SK-N-SH treated with all-trans-retinoic acid at 6 μM for 48 hours (cell line): ENCODE measurements around the gene LRMDA.

Experiments used
- CREB5 ChIP-seq: fragments of 250-450 bp; sonication (Bioruptor Pico); IDR thresholded peaks from 2 replicates; pipeline ENCODE4 v1.5.1; 2020; ENCODE audit warnings: low read depth, mild to moderate bottlenecking, moderate library complexity
- PATZ1 ChIP-seq: fragments of 250-450 bp; sonication (Bioruptor Pico); IDR thresholded peaks from 2 replicates; pipeline ENCODE4 v1.8.0; 2020; ENCODE audit warnings: mild to moderate bottlenecking, moderate library complexity, borderline replicate concordance
- PPARA ChIP-seq: fragments of 250-450 bp; sonication (Bioruptor Pico); IDR thresholded peaks from 2 replicates; pipeline ENCODE4 v1.5.0; 2020; ENCODE audit warnings: mild to moderate bottlenecking, borderline replicate concordance
- RARB ChIP-seq: fragments of 250-450 bp; sonication (Bioruptor Pico); IDR thresholded peaks from 2 replicates; pipeline ENCODE4 v1.8.0; 2021; ENCODE audit warnings: mild to moderate bottlenecking, moderate library complexity
- TOX ChIP-seq: fragments of 250-450 bp; sonication (Bioruptor Pico); IDR thresholded peaks from 2 replicates; pipeline ENCODE4 v1.8.0; 2021; ENCODE audit warnings: mild to moderate bottlenecking, moderate library complexity, borderline replicate concordance
- TSHZ2 ChIP-seq: fragments of 250-450 bp; sonication (Bioruptor Pico); IDR thresholded peaks from 2 replicates; pipeline ENCODE4 v1.5.0; 2020; ENCODE audit warnings: mild to moderate bottlenecking, moderate library complexity
- ZC3H10 ChIP-seq: fragments of 250-450 bp; sonication (Bioruptor Pico); IDR thresholded peaks from 2 replicates; pipeline ENCODE4 v1.5.1; 2021; ENCODE audit warnings: mild to moderate bottlenecking, moderate library complexity
- ZNF70 ChIP-seq: fragments of 450-650 bp; formaldehyde crosslinking; IDR thresholded peaks from 2 replicates; pipeline ENCODE4 v1.5.0; 2020; ENCODE audit warnings: mild to moderate bottlenecking, moderate library complexity
- TF ChIP-seq, protein P1 (sequence below): fragments of 250-450 bp; sonication (Bioruptor Pico); IDR thresholded peaks from 2 replicates; pipeline ENCODE4 v1.5.1; 2021; ENCODE audit warnings: mild to moderate bottlenecking, moderate library complexity

DNA sequence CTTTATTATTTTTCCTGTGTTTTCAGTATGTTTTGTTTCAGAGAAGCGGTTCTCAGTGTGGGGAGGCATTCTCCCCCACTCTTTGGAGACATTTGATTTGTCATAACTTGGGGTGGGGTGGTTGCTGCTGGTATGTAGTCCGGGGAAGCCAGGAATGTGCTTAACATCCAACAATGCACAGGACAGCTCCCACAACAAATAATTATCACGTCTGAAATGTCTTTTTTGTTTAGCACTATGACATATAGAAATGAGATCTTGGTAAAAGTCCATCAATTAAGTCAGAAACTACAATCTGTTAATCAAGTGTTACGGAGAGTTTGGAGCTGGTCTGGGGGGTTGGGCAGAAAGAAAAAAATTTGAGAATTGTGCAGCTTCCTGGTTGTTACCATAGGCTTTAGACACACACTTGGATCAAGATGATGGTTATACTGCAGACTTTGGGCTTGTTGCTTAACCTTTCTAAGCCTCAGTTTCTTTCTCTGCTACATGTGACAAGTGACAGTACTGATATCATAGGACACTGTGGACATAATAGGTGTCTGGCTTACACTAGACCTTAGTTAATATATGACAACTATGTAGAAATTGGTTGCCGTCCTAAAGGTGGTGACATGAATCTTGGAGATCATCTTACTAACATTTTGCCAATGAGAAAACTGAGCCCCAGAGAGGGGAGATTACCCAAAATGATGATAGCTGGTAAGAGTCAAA is 113.7 kb downstream of the LRMDA start:
- TF ChIP-seq TOX (CRISPR knock-in tag): no peak
- no peak for TF ChIP-seq RARB (CRISPR knock-in tag)
- TF ChIP-seq, protein P1, sequence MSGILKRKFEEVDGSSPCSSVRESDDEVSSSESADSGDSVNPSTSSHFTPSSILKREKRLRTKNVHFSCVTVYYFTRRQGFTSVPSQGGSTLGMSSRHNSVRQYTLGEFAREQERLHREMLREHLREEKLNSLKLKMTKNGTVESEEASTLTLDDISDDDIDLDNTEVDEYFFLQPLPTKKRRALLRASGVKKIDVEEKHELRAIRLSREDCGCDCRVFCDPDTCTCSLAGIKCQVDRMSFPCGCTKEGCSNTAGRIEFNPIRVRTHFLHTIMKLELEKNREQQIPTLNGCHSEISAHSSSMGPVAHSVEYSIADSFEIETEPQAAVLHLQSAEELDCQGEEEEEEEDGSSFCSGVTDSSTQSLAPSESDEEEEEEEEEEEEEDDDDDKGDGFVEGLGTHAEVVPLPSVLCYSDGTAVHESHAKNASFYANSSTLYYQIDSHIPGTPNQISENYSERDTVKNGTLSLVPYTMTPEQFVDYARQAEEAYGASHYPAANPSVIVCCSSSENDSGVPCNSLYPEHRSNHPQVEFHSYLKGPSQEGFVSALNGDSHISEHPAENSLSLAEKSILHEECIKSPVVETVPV (CRISPR knock-in tag): no peak
- no peak for TF ChIP-seq PPARA (CRISPR knock-in tag)
- TF ChIP-seq CREB5: no peak
- TF ChIP-seq TSHZ2 (CRISPR knock-in tag): no peak
- TF ChIP-seq ZNF70 (CRISPR knock-in tag): no peak
- TF ChIP-seq ZC3H10 (CRISPR knock-in tag): no peak
- no peak for TF ChIP-seq PATZ1 (CRISPR knock-in tag)
